ENCODE results near the gene BRIX1.

- TF ChIP-seq EZH2 (IDR thresholded peaks at IDR 0.05; ENCODE audit: low read depth, unreplicated experiment) (no peak), CTCF (conservative IDR thresholded peaks at IDR 0.05; ENCODE audit: low read depth in 2 of 2) (no peak), POLR2AphosphoS5 (IDR thresholded peaks at IDR 0.05; ENCODE audit: low read depth) (no peak), EZH2phosphoT487 (IDR thresholded peaks at IDR 0.05; ENCODE audit: unreplicated experiment) (no peak), JUNB (IDR thresholded peaks at IDR 0.05; ENCODE audit: unreplicated experiment) (no peak), ZNF114 (CRISPR knock-in tag; IDR thresholded peaks at IDR 0.05) (no peak), ETS1 (IDR thresholded peaks at IDR 0.05) (no peak), CREB1 (CRISPR knock-in tag; IDR thresholded peaks at IDR 0.05; ENCODE audit: low read depth) (no peak), STAT1 (IDR thresholded peaks at IDR 0.05; ENCODE audit: unreplicated experiment) (no peak)
- TF ChIP-seq, protein P1, sequence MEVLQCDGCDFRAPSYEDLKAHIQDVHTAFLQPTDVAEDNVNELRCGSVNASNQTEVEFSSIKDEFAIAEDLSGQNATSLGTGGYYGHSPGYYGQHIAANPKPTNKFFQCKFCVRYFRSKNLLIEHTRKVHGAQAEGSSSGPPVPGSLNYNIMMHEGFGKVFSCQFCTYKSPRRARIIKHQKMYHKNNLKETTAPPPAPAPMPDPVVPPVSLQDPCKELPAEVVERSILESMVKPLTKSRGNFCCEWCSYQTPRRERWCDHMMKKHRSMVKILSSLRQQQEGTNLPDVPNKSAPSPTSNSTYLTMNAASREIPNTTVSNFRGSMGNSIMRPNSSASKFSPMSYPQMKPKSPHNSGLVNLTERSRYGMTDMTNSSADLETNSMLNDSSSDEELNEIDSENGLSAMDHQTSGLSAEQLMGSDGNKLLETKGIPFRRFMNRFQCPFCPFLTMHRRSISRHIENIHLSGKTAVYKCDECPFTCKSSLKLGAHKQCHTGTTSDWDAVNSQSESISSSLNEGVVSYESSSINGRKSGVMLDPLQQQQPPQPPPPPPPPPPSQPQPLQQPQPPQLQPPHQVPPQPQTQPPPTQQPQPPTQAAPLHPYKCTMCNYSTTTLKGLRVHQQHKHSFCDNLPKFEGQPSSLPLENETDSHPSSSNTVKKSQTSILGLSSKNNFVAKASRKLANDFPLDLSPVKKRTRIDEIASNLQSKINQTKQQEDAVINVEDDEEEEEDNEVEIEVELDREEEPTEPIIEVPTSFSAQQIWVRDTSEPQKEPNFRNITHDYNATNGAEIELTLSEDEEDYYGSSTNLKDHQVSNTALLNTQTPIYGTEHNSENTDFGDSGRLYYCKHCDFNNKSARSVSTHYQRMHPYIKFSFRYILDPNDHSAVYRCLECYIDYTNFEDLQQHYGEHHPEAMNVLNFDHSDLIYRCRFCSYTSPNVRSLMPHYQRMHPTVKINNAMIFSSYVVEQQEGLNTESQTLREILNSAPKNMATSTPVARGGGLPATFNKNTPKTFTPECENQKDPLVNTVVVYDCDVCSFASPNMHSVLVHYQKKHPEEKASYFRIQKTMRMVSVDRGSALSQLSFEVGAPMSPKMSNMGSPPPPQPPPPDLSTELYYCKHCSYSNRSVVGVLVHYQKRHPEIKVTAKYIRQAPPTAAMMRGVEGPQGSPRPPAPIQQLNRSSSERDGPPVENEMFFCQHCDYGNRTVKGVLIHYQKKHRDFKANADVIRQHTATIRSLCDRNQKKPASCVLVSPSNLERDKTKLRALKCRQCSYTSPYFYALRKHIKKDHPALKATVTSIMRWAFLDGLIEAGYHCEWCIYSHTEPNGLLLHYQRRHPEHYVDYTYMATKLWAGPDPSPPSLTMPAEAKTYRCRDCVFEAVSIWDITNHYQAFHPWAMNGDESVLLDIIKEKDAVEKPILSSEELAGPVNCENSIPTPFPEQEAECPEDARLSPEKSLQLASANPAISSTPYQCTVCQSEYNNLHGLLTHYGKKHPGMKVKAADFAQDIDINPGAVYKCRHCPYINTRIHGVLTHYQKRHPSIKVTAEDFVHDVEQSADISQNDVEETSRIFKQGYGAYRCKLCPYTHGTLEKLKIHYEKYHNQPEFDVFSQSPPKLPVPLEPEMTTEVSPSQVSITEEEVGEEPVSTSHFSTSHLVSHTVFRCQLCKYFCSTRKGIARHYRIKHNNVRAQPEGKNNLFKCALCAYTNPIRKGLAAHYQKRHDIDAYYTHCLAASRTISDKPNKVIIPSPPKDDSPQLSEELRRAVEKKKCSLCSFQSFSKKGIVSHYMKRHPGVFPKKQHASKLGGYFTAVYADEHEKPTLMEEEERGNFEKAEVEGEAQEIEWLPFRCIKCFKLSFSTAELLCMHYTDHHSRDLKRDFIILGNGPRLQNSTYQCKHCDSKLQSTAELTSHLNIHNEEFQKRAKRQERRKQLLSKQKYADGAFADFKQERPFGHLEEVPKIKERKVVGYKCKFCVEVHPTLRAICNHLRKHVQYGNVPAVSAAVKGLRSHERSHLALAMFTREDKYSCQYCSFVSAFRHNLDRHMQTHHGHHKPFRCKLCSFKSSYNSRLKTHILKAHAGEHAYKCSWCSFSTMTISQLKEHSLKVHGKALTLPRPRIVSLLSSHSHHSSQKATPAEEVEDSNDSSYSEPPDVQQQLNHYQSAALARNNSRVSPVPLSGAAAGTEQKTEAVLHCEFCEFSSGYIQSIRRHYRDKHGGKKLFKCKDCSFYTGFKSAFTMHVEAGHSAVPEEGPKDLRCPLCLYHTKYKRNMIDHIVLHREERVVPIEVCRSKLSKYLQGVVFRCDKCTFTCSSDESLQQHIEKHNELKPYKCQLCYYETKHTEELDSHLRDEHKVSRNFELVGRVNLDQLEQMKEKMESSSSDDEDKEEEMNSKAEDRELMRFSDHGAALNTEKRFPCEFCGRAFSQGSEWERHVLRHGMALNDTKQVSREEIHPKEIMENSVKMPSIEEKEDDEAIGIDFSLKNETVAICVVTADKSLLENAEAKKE (CRISPR knock-in tag; IDR thresholded peaks at IDR 0.05), result no peak
- TF ChIP-seq, protein P2, sequence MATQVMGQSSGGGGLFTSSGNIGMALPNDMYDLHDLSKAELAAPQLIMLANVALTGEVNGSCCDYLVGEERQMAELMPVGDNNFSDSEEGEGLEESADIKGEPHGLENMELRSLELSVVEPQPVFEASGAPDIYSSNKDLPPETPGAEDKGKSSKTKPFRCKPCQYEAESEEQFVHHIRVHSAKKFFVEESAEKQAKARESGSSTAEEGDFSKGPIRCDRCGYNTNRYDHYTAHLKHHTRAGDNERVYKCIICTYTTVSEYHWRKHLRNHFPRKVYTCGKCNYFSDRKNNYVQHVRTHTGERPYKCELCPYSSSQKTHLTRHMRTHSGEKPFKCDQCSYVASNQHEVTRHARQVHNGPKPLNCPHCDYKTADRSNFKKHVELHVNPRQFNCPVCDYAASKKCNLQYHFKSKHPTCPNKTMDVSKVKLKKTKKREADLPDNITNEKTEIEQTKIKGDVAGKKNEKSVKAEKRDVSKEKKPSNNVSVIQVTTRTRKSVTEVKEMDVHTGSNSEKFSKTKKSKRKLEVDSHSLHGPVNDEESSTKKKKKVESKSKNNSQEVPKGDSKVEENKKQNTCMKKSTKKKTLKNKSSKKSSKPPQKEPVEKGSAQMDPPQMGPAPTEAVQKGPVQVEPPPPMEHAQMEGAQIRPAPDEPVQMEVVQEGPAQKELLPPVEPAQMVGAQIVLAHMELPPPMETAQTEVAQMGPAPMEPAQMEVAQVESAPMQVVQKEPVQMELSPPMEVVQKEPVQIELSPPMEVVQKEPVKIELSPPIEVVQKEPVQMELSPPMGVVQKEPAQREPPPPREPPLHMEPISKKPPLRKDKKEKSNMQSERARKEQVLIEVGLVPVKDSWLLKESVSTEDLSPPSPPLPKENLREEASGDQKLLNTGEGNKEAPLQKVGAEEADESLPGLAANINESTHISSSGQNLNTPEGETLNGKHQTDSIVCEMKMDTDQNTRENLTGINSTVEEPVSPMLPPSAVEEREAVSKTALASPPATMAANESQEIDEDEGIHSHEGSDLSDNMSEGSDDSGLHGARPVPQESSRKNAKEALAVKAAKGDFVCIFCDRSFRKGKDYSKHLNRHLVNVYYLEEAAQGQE (IDR thresholded peaks at IDR 0.05; ENCODE audit: unreplicated experiment), result no peak
Measured at GRCh38 chr5:34870382-34870781, 45.1 kb upstream of the BRIX1 start.
